H1 (cell line): ENCODE data around the gene IGF2BP3. TPM values are rescaled to one million over a fixed set of nuclear protein-coding genes. Genes with fewer than 3 reads are reported as not detected.

Experiments used
- CTCF ChIA-PET: fragments of 300-600 bp; sonication (Branson Sonifier 250); formaldehyde crosslinking; loops from one replicate; lab custom pipeline; 2021; ENCODE audit not compliant: partially characterized antibody; lab: Charles Lee
- POLR2A ChIA-PET: fragments of 300-600 bp; sonication (Branson Sonifier 250); formaldehyde crosslinking; loops from one replicate; lab custom pipeline; 2021; ENCODE audit warnings: inconsistent platforms; ENCODE audit not compliant: partially characterized antibody; lab: Charles Lee
- DNase-seq, 2 experiments: peaks; one replicate each; pipeline versions ENCODE4 v3.0.0 to v3.0.0-alpha.2; 2010 to 2022; ENCODE audit warnings: low spot score in 2 of 2, low read depth in 1 of 2, mixed read lengths in 1 of 2
- FAIRE-seq: peaks from 2 replicates; lab custom pipeline; 2011; peaks lifted over from hg19 to GRCh38; lab: Jason Lieb, UNC
- H2AFZ ChIP-seq: 2 replicates; pipeline ENCODE4 v1.8.1; 2012; ENCODE audit warnings: low read length, inconsistent platforms
- H2AK5ac ChIP-seq: 2 replicates; pipeline ENCODE4 v1.6.1; 2013; ENCODE audit warnings: low read depth, low read length
- H2BK120ac ChIP-seq: replicated peaks from 2 replicates; pipeline ENCODE3; 2013; ENCODE audit warnings: low read depth, low read length, inconsistent platforms
- H2BK12ac ChIP-seq: 2 replicates; pipeline ENCODE4 v1.6.1; 2013; ENCODE audit warnings: low read depth, low read length
- H2BK15ac ChIP-seq: 2 replicates; pipeline ENCODE4 v1.6.1; 2013; ENCODE audit warnings: low read length
- H2BK20ac ChIP-seq: 2 replicates; pipeline ENCODE4 v1.6.1; 2013; ENCODE audit warnings: low read length
- H2BK5ac ChIP-seq: 2 replicates; pipeline ENCODE4 v1.6.1; 2013; ENCODE audit warnings: low read depth, low read length
- H3K14ac ChIP-seq: 2 replicates; pipeline ENCODE4 v1.6.1; 2013; ENCODE audit warnings: inconsistent platforms; ENCODE audit not compliant: insufficient read length
- H3K18ac ChIP-seq: 2 replicates; pipeline ENCODE4 v1.6.1; 2013; ENCODE audit warnings: low read length; ENCODE audit errors: extremely low read depth
- H3K23ac ChIP-seq: 2 replicates; pipeline ENCODE4 v1.6.1; 2013; ENCODE audit warnings: inconsistent platforms; ENCODE audit not compliant: insufficient read length
- H3K23me2 ChIP-seq: 2 replicates; pipeline ENCODE4 v1.6.1; 2013; ENCODE audit warnings: low read depth, low read length
- H3K27ac ChIP-seq: 2 replicates; pipeline ENCODE4 v1.6.1; 2011; ENCODE audit warnings: low read depth, low read length, inconsistent platforms
- H3K27me3 ChIP-seq, 4 experiments: replicated peaks in 1 of 4; 1 replicate in 1 of 4; 2 replicates in 3 of 4; pipeline versions ENCODE4 v1.6.1 to v1.8.1; 2011 to 2013; ENCODE audit warnings: low read length in 3 of 4, mild to moderate bottlenecking in 3 of 4, inconsistent platforms in 2 of 4, mixed read lengths in 2 of 4, moderate library complexity in 1 of 4; ENCODE audit not compliant: control insufficient read depth in 3 of 4, insufficient read depth in 3 of 4; ENCODE audit errors: extremely low read depth in 1 of 4
- H3K36me3 ChIP-seq, 4 experiments: 2 replicates each; pipeline versions ENCODE4 v1.6.1 to v1.8.1; 2011 to 2013; ENCODE audit warnings: mild to moderate bottlenecking in 4 of 4, low read length in 3 of 4, moderate library complexity in 2 of 4, control low read depth in 1 of 4, inconsistent platforms in 1 of 4; ENCODE audit not compliant: insufficient read depth in 4 of 4, control insufficient read depth in 2 of 4
- H3K4ac ChIP-seq: replicated peaks from 2 replicates; pipeline ENCODE3; 2013; ENCODE audit warnings: low read length, low read depth, mixed read lengths, inconsistent platforms; ENCODE audit not compliant: insufficient read length
- H3K4me1 ChIP-seq, 4 experiments: replicated peaks in 1 of 4; 1 replicate in 1 of 4; 2 replicates in 3 of 4; pipeline versions ENCODE4 v1.6.1 to v1.8.1; 2011 to 2013; ENCODE audit warnings: low read length in 3 of 4, inconsistent platforms in 2 of 4, mixed read lengths in 1 of 4; ENCODE audit not compliant: insufficient read depth in 4 of 4, control insufficient read depth in 3 of 4
- H3K4me2 ChIP-seq, 2 experiments: 2 replicates each; pipeline versions ENCODE4 v1.6.1 to v1.8.1; 2011 to 2013; ENCODE audit warnings: low read depth in 2 of 2, low read length in 2 of 2, control low read depth in 1 of 2, inconsistent platforms in 1 of 2, mild to moderate bottlenecking in 1 of 2; ENCODE audit not compliant: insufficient read depth in 1 of 2
- H3K4me3 ChIP-seq, 4 experiments: fragments of 200-600, 300-600 bp in 1 of 4; sonication (generic), shearing (Covaris generic), sonication (Bioruptor Twin) in 1 of 4; 2 replicates each; pipeline versions ENCODE4 v1.5.1 to v1.8.1; 2011 to 2016; ENCODE audit warnings: low read length in 4 of 4, low read depth in 3 of 4, control low read depth in 2 of 4, inconsistent platforms in 2 of 4, mild to moderate bottlenecking in 2 of 4, mixed read lengths in 1 of 4, moderate library complexity in 1 of 4; ENCODE audit not compliant: insufficient read depth in 2 of 4; ENCODE audit errors: extremely low read depth in 1 of 4
- H3K56ac ChIP-seq: replicated peaks from 2 replicates; pipeline ENCODE3; 2013; ENCODE audit warnings: low read depth, mild to moderate bottlenecking, mixed read lengths, low read length, inconsistent platforms; ENCODE audit not compliant: insufficient read length
- H3K79me1 ChIP-seq: 2 replicates; pipeline ENCODE4 v1.6.1; 2013; ENCODE audit warnings: low read depth, low read length, control low read depth
- H3K79me2 ChIP-seq, 2 experiments: 2 replicates each; pipeline versions ENCODE4 v1.6.1 to v1.8.1; 2012 to 2013; ENCODE audit warnings: low read length in 2 of 2, mild to moderate bottlenecking in 2 of 2, inconsistent platforms in 1 of 2; ENCODE audit not compliant: insufficient read depth in 2 of 2, control insufficient read depth in 1 of 2
- H3K9ac ChIP-seq, 4 experiments: replicated peaks in 1 of 4; 1 replicate in 1 of 4; 2 replicates in 3 of 4; pipeline versions ENCODE4 v1.6.1 to v1.8.1; 2011 to 2013; ENCODE audit warnings: low read depth in 3 of 4, low read length in 3 of 4, control low read depth in 2 of 4, mild to moderate bottlenecking in 2 of 4, moderate library complexity in 2 of 4, inconsistent platforms in 1 of 4; ENCODE audit errors: extremely low read depth in 1 of 4
- H3K9me3 ChIP-seq, 2 experiments: 2 replicates each; pipeline versions ENCODE4 v1.6.1 to v1.8.1; 2012 to 2013; ENCODE audit warnings: mild to moderate bottlenecking in 2 of 2, moderate library complexity in 2 of 2, control low read depth in 1 of 2, inconsistent platforms in 1 of 2, low read depth in 1 of 2, low read length in 1 of 2, mixed read lengths in 1 of 2; ENCODE audit not compliant: insufficient read depth in 2 of 2
- H4K20me1 ChIP-seq, 2 experiments: replicated peaks in 1 of 2; 2 replicates each; pipeline versions ENCODE3 to v1.8.1; 2011 to 2013; ENCODE audit warnings: inconsistent platforms in 2 of 2, low read length in 2 of 2, mild to moderate bottlenecking in 1 of 2; ENCODE audit not compliant: insufficient read depth in 2 of 2, control insufficient read depth in 1 of 2
- H4K5ac ChIP-seq: 2 replicates; pipeline ENCODE4 v1.6.1; 2013; ENCODE audit warnings: low read length, low read depth, mixed read lengths, inconsistent platforms; ENCODE audit not compliant: insufficient read length
- H4K8ac ChIP-seq: 2 replicates; pipeline ENCODE4 v1.8.0; 2013; ENCODE audit warnings: mild to moderate bottlenecking, moderate library complexity, low read length, inconsistent platforms; ENCODE audit not compliant: insufficient read depth; ENCODE audit errors: extremely low read depth
- H4K91ac ChIP-seq: replicated peaks from 2 replicates; pipeline ENCODE3; 2013; ENCODE audit warnings: low read length, mixed read lengths, inconsistent platforms; ENCODE audit not compliant: insufficient read length
- BACH1 ChIP-seq: IDR thresholded peaks from 2 replicates; pipeline ENCODE4 v1.6.1; 2012; ENCODE audit warnings: low read length, improper control_type of control experiment
- CHD1 ChIP-seq: IDR thresholded peaks from 2 replicates; pipeline ENCODE4 v1.6.1; 2012; ENCODE audit warnings: low read depth, low read length, improper control_type of control experiment
- EGR1 ChIP-seq: IDR thresholded peaks from 2 replicates; pipeline ENCODE4 v1.6.1; 2011; ENCODE audit warnings: low read depth, low read length, borderline replicate concordance
- EP300 ChIP-seq, 2 experiments: IDR thresholded peaks; 1 replicate in 1 of 2; 2 replicates in 1 of 2; pipeline ENCODE4 v1.6.1; 2011 to 2012; ENCODE audit warnings: low read depth in 2 of 2, low read length in 2 of 2, mild to moderate bottlenecking in 2 of 2, borderline replicate concordance in 1 of 2, inconsistent platforms in 1 of 2, moderate library complexity in 1 of 2
- EZH2 ChIP-seq: fragments of 200-600 bp; sonication (generic); IDR thresholded peaks from 2 replicates; pipeline ENCODE4 v1.7.1; 2012; ENCODE audit warnings: low read depth, mild to moderate bottlenecking, moderate library complexity, low read length, inconsistent platforms; ENCODE audit not compliant: severe bottlenecking
- GABPA ChIP-seq: IDR thresholded peaks from 2 replicates; pipeline ENCODE4 v1.6.1; 2011; ENCODE audit warnings: mild to moderate bottlenecking, low read length, moderate library complexity, borderline replicate concordance; ENCODE audit not compliant: insufficient read depth
- PHF8 ChIP-seq: fragments of 200-600 bp; sonication (generic); conservative IDR thresholded peaks from 2 replicates; pipeline ENCODE4 v1.7.1; 2012; ENCODE audit warnings: low read depth, mild to moderate bottlenecking, inconsistent platforms, low read length, moderate library complexity
- POLR2A ChIP-seq, 2 experiments: IDR thresholded peaks; 1 replicate in 1 of 2; 2 replicates in 1 of 2; pipeline ENCODE4 v1.6.1; 2011; ENCODE audit warnings: low read depth in 2 of 2, low read length in 2 of 2, mild to moderate bottlenecking in 2 of 2; ENCODE audit errors: control extremely low read depth in 1 of 2
- RXRA ChIP-seq: IDR thresholded peaks from 2 replicates; pipeline ENCODE4 v1.6.1; 2011; ENCODE audit warnings: low read depth, mild to moderate bottlenecking, low read length, moderate library complexity; ENCODE audit not compliant: insufficient read depth
- SIN3A ChIP-seq, 2 experiments: IDR thresholded peaks in 1 of 2; conservative IDR thresholded peaks in 1 of 2; 2 replicates each; pipeline ENCODE4 v1.6.1; 2011 to 2012; ENCODE audit warnings: low read length in 2 of 2, improper control_type of control experiment in 1 of 2, low read depth in 1 of 2, mild to moderate bottlenecking in 1 of 2
- SIX5 ChIP-seq: IDR thresholded peaks from 2 replicates; pipeline ENCODE4 v1.6.1; 2011; ENCODE audit warnings: mild to moderate bottlenecking, low read depth, low read length
- TAF1 ChIP-seq: IDR thresholded peaks from 2 replicates; pipeline ENCODE4 v1.6.1; 2011; ENCODE audit warnings: mild to moderate bottlenecking, low read depth, low read length
- TCF12 ChIP-seq: IDR thresholded peaks from 2 replicates; pipeline ENCODE4 v1.6.1; 2011; ENCODE audit warnings: low read depth, mild to moderate bottlenecking, low read length
- WGBS, 2 experiments: shearing (Covaris generic) in 1 of 2; methylation state at CpG; one replicate each; pipeline versions ENCODE4 v1.1.6 to v1.1.7; 2013 to 2015; ENCODE audit warnings: low lambda C conversion rate in 2 of 2, mixed read lengths in 2 of 2, inconsistent platforms in 1 of 2, low coverage in 1 of 2, missing lambda C conversion rate in 1 of 2; ENCODE audit not compliant: insufficient replicate concordance in 2 of 2, insufficient coverage in 1 of 2, insufficient read length in 1 of 2; ENCODE audit errors: extremely low coverage in 1 of 2, missing lambda C conversion rate in 1 of 2; 5-methylcytosine and 5-hydroxymethylcytosine counted together
- polyA plus RNA-seq, 7 experiments: library from polyadenylated mRNA; depleted of rRNA in 3 of 7; stranded (reverse) in 5 of 7; unstranded in 2 of 7; fragments of >200 nt in 5 of 7; fragments of 200-250 nt in 2 of 7; gene quantifications; 1 replicate in 5 of 7; 2 replicates in 1 of 7; 4 replicates in 1 of 7; pipeline versions ENCODE4 v1.2.1 to v1.2.3, GENCODE V29; 2011 to 2013; ENCODE audit warnings: missing spikeins in 2 of 7, mixed read lengths in 2 of 7
- total RNA-seq: library from RNA; stranded (reverse); fragmentation: NEBNext Ultra II Directional; extraction: Animal tissue kit (Norgen Biotek cat#: 25700); gene quantifications from 2 replicates; pipeline ENCODE4 v1.2.1, GENCODE V29; 2021

Gene IGF2BP3
- total and polyA plus RNA-seq, 2 of the 8 experiments (the other 6 are each of a cell fraction or from before 2014, with no cell fraction given) = 66.3 to 193 TPM

DNA sequence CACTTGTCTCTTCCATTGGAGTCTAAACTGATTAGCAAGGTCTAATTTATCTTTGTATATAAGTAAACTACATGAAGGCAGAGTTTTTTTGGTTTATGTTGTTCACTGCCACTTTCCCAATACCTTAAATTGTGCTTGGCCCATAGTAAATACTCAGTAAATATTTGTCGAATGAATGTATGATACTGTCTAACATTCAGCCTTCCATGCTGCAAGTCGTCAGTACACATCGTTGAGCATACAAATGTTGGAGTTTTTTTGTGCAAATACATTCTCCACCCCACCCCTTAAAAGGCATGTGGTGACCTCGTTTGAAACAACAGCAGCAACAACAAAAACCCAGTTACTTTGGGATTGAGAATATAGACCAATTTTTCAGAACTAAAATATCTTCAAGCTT, 17.4 kb upstream of the IGF2BP3 start:
- H3K56ac ChIP-seq = no peak overlapping the region
- H3K23me2 ChIP-seq = no peaks in the 10 kb centered on the region
- H4K20me1 ChIP-seq = no peaks in the 10 kb centered on the region
- no peaks in the 10 kb centered on the region for H3K27me3 ChIP-seq
- no peak overlapping the region for H2BK120ac ChIP-seq
- no peaks in the 10 kb centered on the region for H3K79me2 ChIP-seq
- no peak overlapping the region for H3K4me3 ChIP-seq
- CTCF ChIA-PET = interaction anchor here (0.7 to 1.2 kb wide), 5 partner anchors 11 to 194 kb away, joined by 3 to 4 read pairs (median 3); no protein-coding TSS in a partner anchor
- H3K9ac ChIP-seq = no peak overlapping the region
- no peak overlapping the region for H4K8ac ChIP-seq
- no peak overlapping the region for H3K4me2 ChIP-seq
- H2BK12ac ChIP-seq = no peak overlapping the region
- no peak for FAIRE-seq
- no peak overlapping the region for H4K91ac ChIP-seq
- H3K36me3 ChIP-seq = no peaks in the 10 kb centered on the region
- 84% methylated on average over 4 of the region's 4 CpGs; no CpG with 5 or more reads in 1 of the 2 experiments for WGBS, 2 experiments
- H2AK5ac ChIP-seq = no peak overlapping the region
- H2BK20ac ChIP-seq = no peak overlapping the region
- no peak overlapping the region for H3K23ac ChIP-seq
- H3K4me1 ChIP-seq = peaks cover 0 to 4% (median 3%) of the 10 kb centered on the region in 4 experiments; a peak in 5 of 7 replicates
- no peak overlapping the region for H4K5ac ChIP-seq
- H3K27ac ChIP-seq = no peak overlapping the region
- H2BK15ac ChIP-seq = no peak overlapping the region
- no peaks in the 10 kb centered on the region for H3K9me3 ChIP-seq
- POLR2A ChIA-PET = interaction anchor here (0.8 to 6.8 kb wide), 4 partner anchors 9 to 15 kb away, joined by 3 to 68 read pairs (median 4); no protein-coding TSS in a partner anchor
- H2BK5ac ChIP-seq = no peak overlapping the region
- no peak overlapping the region for H3K18ac ChIP-seq
- H2AFZ ChIP-seq = no peak overlapping the region
- DNase-seq = no peak
- H3K4ac ChIP-seq = no peak overlapping the region
- H3K79me1 ChIP-seq = no peaks in the 10 kb centered on the region
- no peak overlapping the region for H3K14ac ChIP-seq
- TF ChIP-seq TCF12 = no peak
- TF ChIP-seq PHF8 = no peak
- no peak for TF ChIP-seq SIX5
- no peak for TF ChIP-seq GABPA
- no peak for TF ChIP-seq POLR2A (IDR thresholded peaks at IDR 0.05; ENCODE audit: control extremely low read depth in 1 of 2, low read depth in 2 of 2, low read length in 2 of 2)
- no peak for TF ChIP-seq TAF1
- TF ChIP-seq BACH1 = no peak
- TF ChIP-seq EGR1 = no peak
- no peak for TF ChIP-seq EZH2
- no peak for TF ChIP-seq CHD1
- TF ChIP-seq RXRA = no peak
- no peak for TF ChIP-seq EP300 (IDR thresholded peaks at IDR 0.05; ENCODE audit: borderline replicate concordance in 1 of 2, low read depth in 2 of 2, low read length in 2 of 2)
- TF ChIP-seq SIN3A (conservative IDR thresholded peaks at IDR 0.05 in 1 of 2, IDR thresholded peaks at IDR 0.05 in 1 of 2; ENCODE audit: low read depth in 1 of 2, low read length in 2 of 2) = no peak
